SK-N-SH (cell line): ENCODE data around the gene NAMPT.

Experiments
- EP300 ChIP-seq, 2 experiments: IDR thresholded peaks; 2 replicates each; pipeline versions ENCODE4 v1.4.0 to v1.6.1; 2012; ENCODE audit warnings: borderline replicate concordance in 1 of 2, low read depth in 1 of 2, low read length in 1 of 2
- RAD21 ChIP-seq: IDR thresholded peaks from 2 replicates; pipeline ENCODE4 v1.6.1; 2012; ENCODE audit warnings: mild to moderate bottlenecking, low read length
- SMC3 ChIP-seq: IDR thresholded peaks from 2 replicates; pipeline ENCODE4 v1.6.1; 2012; ENCODE audit warnings: low read depth, low read length, improper control_type of control experiment
- TF ChIP-seq, protein P1 (sequence below): fragments of 200-600 bp; sonication (generic); IDR thresholded peaks from 2 replicates; pipeline ENCODE4 v1.6.1; 2017; ENCODE audit warnings: antibody characterized with exemption, mild to moderate bottlenecking, moderate library complexity

DNA sequence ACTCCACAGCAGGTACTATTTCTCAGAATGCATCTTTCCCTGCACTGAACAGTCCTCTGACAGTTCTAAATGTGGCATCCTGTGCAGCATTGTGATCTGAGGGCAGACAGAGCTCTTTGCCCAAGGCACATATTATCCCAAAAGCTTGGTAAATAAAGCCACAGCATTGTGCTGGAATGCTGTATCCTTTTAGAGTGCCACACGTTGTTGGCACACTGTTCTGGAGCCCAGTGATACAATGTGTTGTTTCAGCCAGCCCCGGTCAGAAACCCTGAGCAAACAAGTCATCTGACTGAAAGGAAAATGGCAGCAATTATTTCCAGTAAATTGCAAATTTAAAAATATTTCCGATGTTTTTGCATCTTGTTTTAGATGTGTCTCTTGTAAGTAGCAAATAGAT, 45.4 kb downstream of the NAMPT start:
- TF ChIP-seq SMC3 (no peak), RAD21 (no peak), EP300 (IDR thresholded peaks at IDR 0.05; ENCODE audit: borderline replicate concordance in 1 of 2, low read depth in 1 of 2, low read length in 1 of 2) (no peak)
- TF ChIP-seq, protein P1, sequence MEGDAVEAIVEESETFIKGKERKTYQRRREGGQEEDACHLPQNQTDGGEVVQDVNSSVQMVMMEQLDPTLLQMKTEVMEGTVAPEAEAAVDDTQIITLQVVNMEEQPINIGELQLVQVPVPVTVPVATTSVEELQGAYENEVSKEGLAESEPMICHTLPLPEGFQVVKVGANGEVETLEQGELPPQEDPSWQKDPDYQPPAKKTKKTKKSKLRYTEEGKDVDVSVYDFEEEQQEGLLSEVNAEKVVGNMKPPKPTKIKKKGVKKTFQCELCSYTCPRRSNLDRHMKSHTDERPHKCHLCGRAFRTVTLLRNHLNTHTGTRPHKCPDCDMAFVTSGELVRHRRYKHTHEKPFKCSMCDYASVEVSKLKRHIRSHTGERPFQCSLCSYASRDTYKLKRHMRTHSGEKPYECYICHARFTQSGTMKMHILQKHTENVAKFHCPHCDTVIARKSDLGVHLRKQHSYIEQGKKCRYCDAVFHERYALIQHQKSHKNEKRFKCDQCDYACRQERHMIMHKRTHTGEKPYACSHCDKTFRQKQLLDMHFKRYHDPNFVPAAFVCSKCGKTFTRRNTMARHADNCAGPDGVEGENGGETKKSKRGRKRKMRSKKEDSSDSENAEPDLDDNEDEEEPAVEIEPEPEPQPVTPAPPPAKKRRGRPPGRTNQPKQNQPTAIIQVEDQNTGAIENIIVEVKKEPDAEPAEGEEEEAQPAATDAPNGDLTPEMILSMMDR, result no peak
